Measurements from ENCODE around the gene SLC30A2. TPM values are rescaled to one million over a fixed set of nuclear protein-coding genes. Genes with fewer than 3 reads are reported as not detected.

The SLC30A2 gene
- total and polyA plus RNA-seq, 10 of the 15 experiments (the other 5 are each of a cell fraction or from before 2014, with no cell fraction given): 0.13 TPM; not detected in 9

DNA sequence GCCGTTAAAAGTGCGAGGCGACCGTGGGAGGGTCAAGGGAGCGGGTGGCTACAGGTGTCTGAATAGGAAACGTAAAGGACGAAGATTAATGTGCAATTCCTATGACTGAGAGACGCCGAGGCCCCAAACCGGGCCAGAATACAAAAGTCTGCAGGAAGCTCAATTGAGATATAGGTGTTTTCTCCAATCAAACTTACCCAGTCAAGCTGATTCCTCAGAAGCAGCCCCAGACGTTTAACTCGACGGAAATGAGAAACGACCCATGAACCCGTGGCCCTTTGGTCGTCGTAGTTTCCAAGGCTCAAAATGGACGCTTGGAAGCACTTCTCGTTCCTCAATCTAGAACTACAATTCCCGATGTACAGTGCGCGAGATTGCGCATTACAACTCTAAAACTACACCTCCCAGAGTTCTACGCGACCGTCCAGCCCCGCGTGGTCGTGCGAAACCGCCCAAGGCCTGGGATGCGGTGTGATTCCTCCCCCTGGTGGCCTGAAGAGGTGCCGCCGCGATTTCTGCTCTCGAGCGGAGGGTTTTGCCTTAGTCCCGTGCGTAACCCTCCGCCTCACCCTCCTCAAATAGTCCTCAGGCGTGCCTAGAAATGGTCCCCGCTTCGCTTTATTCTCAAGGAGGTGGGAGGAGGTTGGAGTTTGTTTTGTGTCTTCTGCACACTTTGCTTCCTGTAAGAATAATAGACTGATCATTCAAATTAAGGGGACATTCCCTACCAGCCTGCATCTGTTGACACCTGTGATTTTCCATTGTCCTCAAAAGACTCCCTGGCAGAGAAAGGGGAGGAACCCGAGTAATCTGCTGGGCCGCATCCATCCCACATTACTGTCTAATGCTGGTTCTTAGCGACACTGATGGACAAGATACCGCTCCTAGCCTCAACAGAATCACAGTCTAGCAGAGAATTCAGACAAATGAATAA lies 47.8 kb downstream of the SLC30A2 start, which contains the start of gene PAFAH2:
Gene PAFAH2 (minus strand): TSS at position 236 of the 934 bp plus-strand sequence. CDS start 7,247 bp downstream, outside the sequence.
- Histone ChIP-seq H3K4me1 (ENCODE audit: control insufficient read depth, insufficient read depth, low read length) (peaks cover 12% of the 10 kb centered on the region), H3K27me3 (replicated peaks in 1 of 2; ENCODE audit: control insufficient read depth in 2 of 2, insufficient read depth in 2 of 2, low read length in 1 of 2) (no peaks in the 10 kb centered on the region), H3K27ac (ENCODE audit: control insufficient read depth, insufficient read depth) (peak within 1 kb of the TSS; percentile 67), H3K4me2 (ENCODE audit: control insufficient read depth, insufficient read depth) (peak within 1 kb of the TSS; percentile 89), H3K9me3 (replicated peaks; ENCODE audit: control insufficient read depth, insufficient read depth, low read length) (no peaks in the 10 kb centered on the region), H3K4me3 (peak within 1 kb of the TSS; percentile 69), H3K9ac (ENCODE audit: control insufficient read depth, insufficient read depth, low read length) (peak within 1 kb of the TSS; percentile 76), H3K79me2 (ENCODE audit: control insufficient read depth, insufficient read depth, low read length) (peaks cover 6% of the 10 kb centered on the region), H4K20me1 (ENCODE audit: control insufficient read depth, insufficient read depth) (no peaks in the 10 kb centered on the region), H3K36me3 (ENCODE audit: control insufficient read depth in 2 of 2, insufficient read depth in 2 of 2, low read length in 1 of 2) (no peaks in the 10 kb centered on the region; a peak in 1 of 4 replicates), H2AFZ (ENCODE audit: control insufficient read depth, low read depth, low read length) (peak within 1 kb of the TSS; percentile 100)
- DNase-seq (ENCODE audit: low read depth, low spot score) (peak; percentile 99), ATAC-seq (peak; percentile 99), FAIRE-seq (peak; percentile 99)
- ChIA-PET RAD21 (ENCODE audit: unreplicated experiment) (interaction anchor here (0.6 to 8.0 kb wide), 28 partner anchors 19 to 450 kb away, joined by 3 to 296 read pairs (median 4); partner anchors contain the start of genes MTFR1L, PAQR7 and STMN1), CTCF (interaction anchor here (0.6 to 7.7 kb wide), 48 partner anchors 8 to 1253 kb away, joined by 3 to 383 read pairs (median 4); partner anchors contain the start of genes CEP85, MTFR1L, PAQR7 and ZNF593), SMC1A (ENCODE audit: uncharacterized antibody, unreplicated experiment) (interaction anchor here (0.7 to 11.2 kb wide), 28 partner anchors 9 to 389 kb away, joined by 3 to 319 read pairs (median 4); partner anchors contain the start of genes PAQR7 and STMN1), POLR2A (interaction anchor here (0.5 to 9.8 kb wide), 10 partner anchors 48 to 292 kb away, joined by 3 to 116 read pairs (median 3); partner anchors contain the start of gene PAQR7)
- in situ Hi-C loops (cut with MboI): loop anchor here (5.0 kb wide), 2 partner anchors 101 to 176 kb away; no protein-coding TSS in a partner anchor
- intact Hi-C loops (cut with micrococcal nuclease; ENCODE audit: unreplicated experiment): loop anchor here (1.0 kb wide), 2 partner anchors 93 to 103 kb away; no protein-coding TSS in a partner anchor
- no TSS peak for BruUV-seq (replicated peaks)
- WGBS (ENCODE audit: insufficient coverage, insufficient replicate concordance, low lambda C conversion rate, missing lambda C conversion rate): 5% methylated on average over 47 of the region's 47 CpGs
- TF ChIP-seq CBX3 (IDR thresholded peaks at IDR 0.05; ENCODE audit: borderline replicate concordance, low read depth) (no peak), DPF2 (IDR thresholded peaks at IDR 0.05) (peak; percentile 72), ZNF24 (IDR thresholded peaks at IDR 0.05) (peak; percentile 68), MTA3 (IDR thresholded peaks at IDR 0.05; ENCODE audit: borderline replicate concordance, low read length) (no peak; the same call in 1 of the 2 replicates), BMI1 (IDR thresholded peaks at IDR 0.05; ENCODE audit: borderline replicate concordance) (no peak), ATF7 (IDR thresholded peaks at IDR 0.05; ENCODE audit: low read depth) (peak; percentile 69), IRF4 (IDR thresholded peaks at IDR 0.05; ENCODE audit: low read depth, low read length) (peak; percentile 93), ESRRA (IDR thresholded peaks at IDR 0.05; ENCODE audit: low read length) (peak; percentile 77; the same call in 1 of the 2 replicates), KDM1A (IDR thresholded peaks at IDR 0.05; ENCODE audit: borderline replicate concordance) (no peak), CEBPB (IDR thresholded peaks at IDR 0.05; ENCODE audit: borderline replicate concordance in 1 of 2, low read depth in 2 of 2, low read length in 2 of 2) (peak in 1 of 2 experiments; percentile 78; a peak in 2 of 4 replicates), CHD1 (IDR thresholded peaks at IDR 0.05; ENCODE audit: low read depth, low read length) (no peak; the same call in 1 of the 2 replicates), EGR1 (IDR thresholded peaks at IDR 0.05; ENCODE audit: borderline replicate concordance in 1 of 2, low read depth in 2 of 2, low read length in 2 of 2) (peak in 1 of 2 experiments; percentile 49; a peak in 1 of 3 replicates), ETV6 (conservative IDR thresholded peaks at IDR 0.05 in 1 of 2, IDR thresholded peaks at IDR 0.05 in 1 of 2; ENCODE audit: borderline replicate concordance in 1 of 2, low read depth in 1 of 2) (peak in 1 of 2 experiments; percentile 67; a peak in 2 of 4 replicates)
- TF ChIP-seq, protein P1, sequence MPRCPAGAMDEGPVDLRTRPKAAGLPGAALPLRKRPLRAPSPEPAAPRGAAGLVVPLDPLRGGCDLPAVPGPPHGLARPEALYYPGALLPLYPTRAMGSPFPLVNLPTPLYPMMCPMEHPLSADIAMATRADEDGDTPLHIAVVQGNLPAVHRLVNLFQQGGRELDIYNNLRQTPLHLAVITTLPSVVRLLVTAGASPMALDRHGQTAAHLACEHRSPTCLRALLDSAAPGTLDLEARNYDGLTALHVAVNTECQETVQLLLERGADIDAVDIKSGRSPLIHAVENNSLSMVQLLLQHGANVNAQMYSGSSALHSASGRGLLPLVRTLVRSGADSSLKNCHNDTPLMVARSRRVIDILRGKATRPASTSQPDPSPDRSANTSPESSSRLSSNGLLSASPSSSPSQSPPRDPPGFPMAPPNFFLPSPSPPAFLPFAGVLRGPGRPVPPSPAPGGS (IDR thresholded peaks at IDR 0.05; ENCODE audit: borderline replicate concordance, insufficient read depth, low read depth, low read length, poor library complexity, severe bottlenecking): no peak
- TF ChIP-seq, protein P2, sequence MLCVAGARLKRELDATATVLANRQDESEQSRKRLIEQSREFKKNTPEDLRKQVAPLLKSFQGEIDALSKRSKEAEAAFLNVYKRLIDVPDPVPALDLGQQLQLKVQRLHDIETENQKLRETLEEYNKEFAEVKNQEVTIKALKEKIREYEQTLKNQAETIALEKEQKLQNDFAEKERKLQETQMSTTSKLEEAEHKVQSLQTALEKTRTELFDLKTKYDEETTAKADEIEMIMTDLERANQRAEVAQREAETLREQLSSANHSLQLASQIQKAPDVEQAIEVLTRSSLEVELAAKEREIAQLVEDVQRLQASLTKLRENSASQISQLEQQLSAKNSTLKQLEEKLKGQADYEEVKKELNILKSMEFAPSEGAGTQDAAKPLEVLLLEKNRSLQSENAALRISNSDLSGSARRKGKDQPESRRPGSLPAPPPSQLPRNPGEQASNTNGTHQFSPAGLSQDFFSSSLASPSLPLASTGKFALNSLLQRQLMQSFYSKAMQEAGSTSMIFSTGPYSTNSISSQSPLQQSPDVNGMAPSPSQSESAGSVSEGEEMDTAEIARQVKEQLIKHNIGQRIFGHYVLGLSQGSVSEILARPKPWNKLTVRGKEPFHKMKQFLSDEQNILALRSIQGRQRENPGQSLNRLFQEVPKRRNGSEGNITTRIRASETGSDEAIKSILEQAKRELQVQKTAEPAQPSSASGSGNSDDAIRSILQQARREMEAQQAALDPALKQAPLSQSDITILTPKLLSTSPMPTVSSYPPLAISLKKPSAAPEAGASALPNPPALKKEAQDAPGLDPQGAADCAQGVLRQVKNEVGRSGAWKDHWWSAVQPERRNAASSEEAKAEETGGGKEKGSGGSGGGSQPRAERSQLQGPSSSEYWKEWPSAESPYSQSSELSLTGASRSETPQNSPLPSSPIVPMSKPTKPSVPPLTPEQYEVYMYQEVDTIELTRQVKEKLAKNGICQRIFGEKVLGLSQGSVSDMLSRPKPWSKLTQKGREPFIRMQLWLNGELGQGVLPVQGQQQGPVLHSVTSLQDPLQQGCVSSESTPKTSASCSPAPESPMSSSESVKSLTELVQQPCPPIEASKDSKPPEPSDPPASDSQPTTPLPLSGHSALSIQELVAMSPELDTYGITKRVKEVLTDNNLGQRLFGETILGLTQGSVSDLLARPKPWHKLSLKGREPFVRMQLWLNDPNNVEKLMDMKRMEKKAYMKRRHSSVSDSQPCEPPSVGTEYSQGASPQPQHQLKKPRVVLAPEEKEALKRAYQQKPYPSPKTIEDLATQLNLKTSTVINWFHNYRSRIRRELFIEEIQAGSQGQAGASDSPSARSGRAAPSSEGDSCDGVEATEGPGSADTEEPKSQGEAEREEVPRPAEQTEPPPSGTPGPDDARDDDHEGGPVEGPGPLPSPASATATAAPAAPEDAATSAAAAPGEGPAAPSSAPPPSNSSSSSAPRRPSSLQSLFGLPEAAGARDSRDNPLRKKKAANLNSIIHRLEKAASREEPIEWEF (IDR thresholded peaks at IDR 0.05; ENCODE audit: insufficient replicate concordance, low read depth, low read length): peak; percentile 13
